GM19438 (cell line): Measurements from ENCODE around the gene DHRS3.
"Not testable (repeated sequence)": the region's sequence is repeated elsewhere in the genome, so short reads cannot be mapped to it uniquely, and the experiment has no call there.

ENCODE experiments used
- ATAC-seq: cut with Tn5 transposase; IDR thresholded peaks from one replicate; pipeline ENCODE4 v1.9.1; 2021; ENCODE audit warnings: low read depth; ENCODE audit not compliant: unreplicated experiment

Gene DHRS3

DNA sequence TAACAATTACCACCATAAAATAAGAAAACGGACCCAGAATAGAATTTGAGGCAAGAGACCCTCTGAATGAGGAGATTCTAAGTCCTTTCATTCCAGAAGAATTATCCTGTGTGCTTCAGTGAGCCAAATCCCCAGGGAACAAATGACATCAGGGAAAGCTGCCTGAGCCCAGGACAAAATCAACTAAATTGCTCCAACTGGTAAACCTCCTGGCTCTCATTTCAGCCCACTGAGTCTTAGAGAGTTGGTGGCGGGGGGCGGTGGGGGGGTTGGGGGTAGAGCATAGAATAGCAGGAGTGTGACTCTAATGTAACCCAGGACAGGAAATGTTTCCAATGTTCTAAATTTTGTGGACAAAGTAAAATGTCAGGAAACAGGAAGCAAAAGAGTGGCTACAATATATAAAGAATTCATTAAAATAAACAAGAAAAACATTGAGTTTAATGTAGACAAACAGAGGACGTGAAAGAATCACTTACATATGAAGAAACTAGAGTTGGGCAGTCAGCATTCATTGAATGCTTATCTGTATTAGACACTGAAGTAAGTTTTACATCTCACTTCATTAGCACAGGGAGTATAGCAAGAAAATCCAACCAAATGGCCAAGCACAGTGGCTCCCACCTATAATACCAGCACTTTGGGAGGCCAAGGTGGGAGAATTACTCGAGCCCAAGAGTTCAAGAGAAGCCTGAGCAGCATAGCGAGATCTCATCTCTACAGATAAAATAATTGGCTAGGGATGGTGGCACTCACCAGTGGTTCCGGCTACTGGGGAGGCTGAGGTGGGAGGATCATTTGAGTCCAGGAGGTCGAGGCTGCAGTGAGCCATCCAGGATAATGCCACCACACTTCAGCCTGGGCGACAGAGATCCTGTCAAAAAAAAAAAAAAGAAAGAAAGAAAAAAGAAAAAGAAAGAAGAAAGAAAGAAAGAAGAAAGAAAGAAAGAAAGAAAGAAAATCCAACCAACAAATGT lies 75.1 kb downstream of the DHRS3 start:
- no peak for ATAC-seq

GRCh38 chr1:12542138-12542465 lies 75.9 kb downstream of the DHRS3 start:
- ATAC-seq, result no peak

DNA sequence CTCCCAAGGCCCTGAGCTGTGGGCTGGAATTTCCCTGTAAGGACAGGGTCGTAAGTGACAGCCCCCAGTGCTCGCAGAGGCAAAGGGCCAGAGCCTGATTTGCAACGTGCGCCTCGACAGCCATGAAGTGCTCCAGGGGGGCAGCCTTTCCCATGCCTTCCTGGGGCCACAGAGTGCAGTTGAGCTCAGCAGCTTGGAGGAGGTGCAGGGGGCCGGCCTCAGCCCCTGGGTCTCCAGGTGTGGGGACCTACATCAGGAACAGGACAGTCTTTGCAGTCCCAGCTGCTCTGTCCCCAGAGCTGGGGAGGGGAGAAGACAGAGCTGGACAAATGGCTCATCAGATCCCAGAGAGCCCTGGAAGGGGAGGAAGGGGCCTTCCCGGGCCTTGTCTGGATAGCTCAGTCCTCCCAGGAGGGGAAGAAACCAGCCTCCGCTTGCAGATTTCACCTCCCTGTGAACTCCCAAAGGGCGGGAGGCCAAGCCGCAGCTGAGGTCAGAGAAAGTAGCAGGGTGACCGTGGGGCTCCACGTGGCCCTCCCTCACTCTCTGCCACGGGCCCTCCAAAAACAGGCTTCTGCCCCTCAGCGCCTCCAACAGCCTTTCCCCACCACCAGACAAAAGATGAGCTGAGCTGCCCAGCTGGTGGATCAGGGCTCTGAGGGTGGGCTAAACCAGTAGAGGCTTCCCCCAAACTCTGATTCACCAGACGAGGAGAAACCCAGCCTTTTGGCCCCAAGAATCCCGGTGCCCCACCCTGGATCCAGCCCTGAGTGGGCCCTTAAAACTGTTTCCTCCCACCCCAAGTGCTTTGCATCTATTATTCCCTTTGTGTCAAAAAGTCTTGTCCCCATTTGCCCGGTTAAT lies 76.5 kb downstream of the DHRS3 start:
- ATAC-seq, result no peak

DNA sequence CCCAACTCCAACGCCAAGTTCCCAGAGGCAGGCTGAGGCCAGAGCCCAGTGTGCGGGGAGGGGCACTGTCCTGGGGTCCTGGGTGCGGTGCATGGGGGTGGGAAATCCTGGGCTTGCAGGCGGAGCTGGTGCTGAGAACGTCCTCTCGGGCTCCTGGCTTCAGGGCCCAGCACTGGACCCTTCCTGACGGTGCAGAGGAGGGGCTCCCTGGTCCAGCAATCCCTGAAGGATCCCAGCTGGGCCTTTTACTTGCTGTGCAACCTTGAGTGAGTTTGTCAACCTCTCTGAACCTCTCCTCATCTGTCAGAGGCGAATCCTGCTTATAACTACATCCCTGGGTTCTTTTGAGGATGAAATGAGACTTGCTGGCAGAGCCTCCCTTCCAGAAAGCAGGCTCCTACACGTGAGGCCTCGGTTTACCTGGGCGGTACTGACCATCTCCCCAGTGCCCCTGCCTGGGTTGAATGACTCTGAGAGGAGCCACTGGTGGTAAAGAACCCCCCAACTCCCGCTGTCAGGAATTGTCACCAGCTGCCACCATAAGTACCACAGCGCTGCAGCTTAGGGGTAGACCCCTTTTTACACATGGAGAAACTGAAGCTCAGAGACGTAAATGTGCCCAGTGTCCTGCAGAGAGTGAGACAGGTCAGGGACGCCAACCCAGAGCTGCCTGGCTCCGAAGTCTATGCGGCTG lies 77.3 kb downstream of the DHRS3 start:
- ATAC-seq, result no peak

GRCh38 chr1:12539705-12540579 lies 78.1 kb downstream of the DHRS3 start:
- no peak for ATAC-seq

- no peak for ATAC-seq
Observed at GRCh38 chr1:12539320-12539704, 78.7 kb downstream of the DHRS3 start.

- ATAC-seq, result not testable (repeated sequence)
Observed at GRCh38 chr1:12538536-12538935, 79.5 kb downstream of the DHRS3 start.

DNA sequence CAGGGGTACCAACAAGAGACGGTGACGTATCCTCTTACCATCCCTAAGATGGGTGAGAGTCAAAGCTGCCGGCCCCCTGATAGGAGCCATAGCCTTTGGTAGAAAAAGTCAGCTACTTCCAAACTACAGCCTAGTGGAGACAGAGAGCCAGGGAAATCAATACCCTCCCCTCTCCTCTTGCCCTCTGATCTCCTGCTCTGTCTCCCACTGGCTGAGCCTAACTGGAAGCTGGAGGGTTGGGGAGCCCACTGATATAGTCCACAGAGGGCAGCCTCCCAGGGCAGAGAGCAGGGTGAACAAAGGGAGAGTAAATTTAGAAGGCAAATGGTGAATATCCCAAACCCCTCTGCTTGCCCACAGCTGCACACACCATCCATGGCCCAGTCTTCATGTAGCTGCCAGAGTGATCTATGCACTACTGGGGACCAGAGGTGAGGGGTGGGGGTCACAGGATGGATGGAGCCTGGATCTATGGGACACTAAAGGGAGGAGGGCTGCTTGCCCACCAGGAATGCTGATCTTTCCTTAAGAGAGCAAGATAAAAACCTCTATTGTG lies 80.0 kb downstream of the DHRS3 start:
- ATAC-seq, result no peak

- no peak for ATAC-seq
Observed at GRCh38 chr1:12537294-12537693, 80.7 kb downstream of the DHRS3 start.

DNA sequence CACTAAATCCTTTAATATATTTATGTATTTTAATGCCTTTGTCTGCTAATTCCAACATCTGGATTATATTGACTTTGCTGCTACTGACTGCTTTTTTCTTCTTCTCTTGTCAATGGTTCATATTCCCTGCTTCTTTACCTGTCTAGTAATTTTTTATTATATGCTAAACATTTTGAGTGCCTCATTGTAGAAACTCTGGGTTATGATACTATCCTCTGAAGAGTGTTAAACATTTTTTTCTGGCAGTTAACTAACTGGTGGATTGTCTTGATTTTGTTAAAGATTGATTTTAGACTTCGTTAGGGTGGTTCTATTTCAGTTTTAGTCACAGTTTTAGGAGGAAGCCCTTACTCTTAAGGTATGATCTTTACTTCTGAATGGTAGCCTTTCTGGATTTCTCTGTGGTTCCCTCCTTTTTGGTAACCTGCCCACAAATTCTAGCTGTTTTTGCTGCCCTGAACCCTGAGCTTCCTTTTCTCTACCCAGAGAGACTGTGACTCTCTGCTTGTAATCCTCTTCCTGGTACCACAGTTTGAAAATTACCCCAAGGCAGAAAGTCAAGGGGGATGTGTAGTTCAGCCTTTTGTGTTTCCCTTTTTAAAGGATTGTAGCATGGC lies 81.9 kb downstream of the DHRS3 start:
- no peak for ATAC-seq

DNA sequence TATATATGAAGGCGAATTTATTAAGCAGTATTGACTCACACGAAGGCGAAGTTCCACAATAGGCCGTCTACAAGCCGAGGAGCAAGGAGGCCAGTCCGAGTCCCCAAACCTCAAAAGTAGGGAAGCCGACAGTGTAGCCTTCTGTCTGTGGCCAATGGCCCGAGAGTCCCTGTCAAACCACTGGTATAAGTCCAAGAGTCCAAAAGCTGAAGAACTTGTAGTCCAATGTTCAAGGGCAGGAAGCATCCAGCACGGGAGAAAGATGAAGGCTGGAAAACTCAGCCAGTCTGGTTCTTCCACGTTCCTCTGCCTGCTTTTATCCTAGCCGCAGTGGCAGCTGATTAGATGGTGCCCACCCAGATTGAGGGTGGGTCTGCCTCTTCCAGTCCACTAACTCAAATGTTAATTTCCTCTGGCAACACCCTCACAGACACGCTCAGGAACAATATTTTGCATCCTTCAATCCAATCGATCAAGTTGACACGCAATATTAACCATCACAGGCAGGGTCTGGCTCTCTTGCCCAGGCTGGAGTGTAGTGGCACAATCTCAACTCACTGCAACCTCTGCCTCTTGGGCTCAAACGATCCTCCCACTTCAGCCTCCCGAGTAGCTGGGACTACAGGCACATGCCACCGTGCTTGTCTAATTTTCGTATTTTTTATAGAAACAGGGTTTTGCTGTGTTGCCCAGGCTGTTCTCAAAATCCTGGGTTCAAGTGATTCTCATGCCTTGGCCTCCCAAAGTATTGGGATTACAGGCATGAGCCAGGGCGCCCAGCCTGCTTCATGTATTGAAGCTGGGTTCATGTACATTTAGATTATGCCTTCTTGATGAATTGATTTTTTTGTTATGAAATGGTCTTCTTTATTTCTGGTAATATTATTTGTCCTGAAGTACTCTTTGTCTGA lies 85.3 kb downstream of the DHRS3 start:
- no peak for ATAC-seq

GRCh38 chr1:12531179-12531499 lies 86.9 kb downstream of the DHRS3 start:
- no peak for ATAC-seq

GRCh38 chr1:12530462-12531178 lies 87.4 kb downstream of the DHRS3 start:
- no peak for ATAC-seq

DNA sequence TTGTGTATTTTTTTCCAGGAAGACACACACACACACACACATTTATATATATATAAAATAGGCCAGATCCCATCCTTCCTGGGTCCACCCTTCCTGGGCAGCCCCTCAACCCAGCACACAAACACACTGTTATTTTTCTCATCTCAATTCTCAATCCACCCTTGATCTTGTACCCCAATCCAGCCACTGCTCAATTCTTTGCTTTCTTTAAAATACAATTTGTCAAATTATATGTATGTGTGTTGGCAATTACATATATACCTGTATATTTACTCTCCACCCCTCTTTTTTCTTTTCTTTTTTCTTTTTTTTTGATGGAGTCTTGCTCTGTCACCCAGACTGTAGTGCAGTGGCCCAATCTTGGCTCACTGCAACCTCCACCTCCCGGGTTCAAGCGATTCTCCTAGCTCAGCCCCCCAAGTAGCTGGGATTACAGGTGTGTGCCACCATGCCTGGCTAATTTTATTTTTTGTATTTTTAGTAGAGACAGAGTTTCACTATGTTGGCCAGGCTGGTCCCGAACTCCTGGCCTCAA lies 88.3 kb downstream of the DHRS3 start:
- ATAC-seq, result no peak

DNA sequence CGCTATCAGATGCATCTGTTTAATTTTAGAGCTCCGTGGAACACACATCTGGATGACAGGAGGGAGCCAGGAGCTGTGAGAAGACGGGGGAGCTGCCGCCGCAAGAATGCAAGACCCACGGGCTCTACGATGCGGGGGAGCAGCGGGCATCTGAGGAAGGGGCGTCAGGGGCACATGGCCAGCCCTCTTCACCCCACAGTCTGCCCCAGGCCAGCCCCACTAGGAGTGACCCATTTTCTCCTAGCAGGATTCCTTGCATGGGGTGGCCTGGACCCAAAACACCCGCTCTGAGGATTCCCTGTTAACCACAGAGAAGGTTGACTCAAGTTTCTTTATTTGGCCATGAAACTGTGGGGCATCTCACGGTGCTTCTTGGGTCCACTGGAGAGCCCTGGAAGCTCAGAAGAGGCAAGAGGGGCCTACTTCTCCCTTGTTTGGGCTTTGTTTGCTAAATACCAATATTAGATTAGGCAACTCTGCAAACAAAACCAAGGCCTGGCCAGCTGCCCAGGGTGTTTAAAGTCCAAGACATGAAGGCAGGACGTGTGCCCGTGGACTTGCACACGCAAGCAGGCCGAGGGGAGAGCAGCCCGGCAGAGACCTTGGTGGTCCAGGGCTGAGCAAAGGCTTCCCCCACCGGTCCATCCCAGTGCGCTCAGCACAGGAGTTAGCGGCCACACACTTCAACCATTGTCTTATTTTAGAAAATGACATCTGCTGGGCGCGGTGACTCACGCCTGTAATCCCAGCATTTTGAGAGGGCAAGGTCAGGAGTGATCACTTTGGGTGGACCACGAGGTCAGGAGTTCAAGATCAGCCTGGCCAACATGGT lies 89.8 kb downstream of the DHRS3 start:
- ATAC-seq, result no peak

- no peak for ATAC-seq
Observed at GRCh38 chr1:12527564-12527963, 90.4 kb downstream of the DHRS3 start.
